ENCODE data around the gene WWOX. TPM values are rescaled to one million over a fixed set of nuclear protein-coding genes. Genes with fewer than 3 reads are reported as not detected.

Gene WWOX
- total RNA-seq, 1 donor from 2014 or later: 16.1 TPM

- Mint-ChIP-seq H3K4me1 (no peaks in the 10 kb centered on the region), H3K4me3 (no peak overlapping the region), H3K27ac (no peak overlapping the region), H3K36me3 (ENCODE audit: low read depth) (no peaks in the 10 kb centered on the region), H3K9me3 (peaks cover 4% of the 10 kb centered on the region), H3K27me3 (peaks cover 3% of the 10 kb centered on the region)
- intact Hi-C loops (cut with micrococcal nuclease): no loop called here
- DNase-seq: no peak
These were observed 548.0 kb downstream of the WWOX start for GRCh38 chr16:78647491-78647890.

GRCh38 chr16:78648517-78648916 is 549.1 kb downstream of the WWOX start:
- H3K4me1 Mint-ChIP-seq: no peaks in the 10 kb centered on the region

GRCh38 chr16:78650339-78651074 is 551.1 kb downstream of the WWOX start:
- no peak overlapping the region for H3K27ac Mint-ChIP-seq

More at GRCh38 chr16:78648517-78648916, 549.1 kb downstream of the WWOX start:
- intact Hi-C loops (cut with micrococcal nuclease): no loop called here
- peaks cover 4% of the 10 kb centered on the region for H3K9me3 Mint-ChIP-seq
- no peaks in the 10 kb centered on the region for H3K27me3 Mint-ChIP-seq
- H3K27ac Mint-ChIP-seq: no peak overlapping the region
- no peak overlapping the region for H3K4me3 Mint-ChIP-seq
- H3K36me3 Mint-ChIP-seq (ENCODE audit: low read depth): no peaks in the 10 kb centered on the region
- no peak for DNase-seq

GRCh38 chr16:78654929-78655328 is 555.5 kb downstream of the WWOX start:
- no peaks in the 10 kb centered on the region for H3K27me3 Mint-ChIP-seq
- H3K4me3 Mint-ChIP-seq: no peak overlapping the region
- H3K36me3 Mint-ChIP-seq (ENCODE audit: low read depth): no peaks in the 10 kb centered on the region
- no peaks in the 10 kb centered on the region for H3K4me1 Mint-ChIP-seq
- H3K9me3 Mint-ChIP-seq: no peaks in the 10 kb centered on the region
- DNase-seq: no peak
- H3K27ac Mint-ChIP-seq: no peak overlapping the region
- intact Hi-C loops (cut with micrococcal nuclease): no loop called here

More at GRCh38 chr16:78650339-78651074, 551.1 kb downstream of the WWOX start:
- H3K4me3 Mint-ChIP-seq: no peak overlapping the region
- no peaks in the 10 kb centered on the region for H3K27me3 Mint-ChIP-seq
- intact Hi-C loops (cut with micrococcal nuclease): no loop called here
- H3K36me3 Mint-ChIP-seq (ENCODE audit: low read depth): no peaks in the 10 kb centered on the region
- H3K9me3 Mint-ChIP-seq: peaks cover under 1% of the 10 kb centered on the region
- DNase-seq: no peak
- H3K4me1 Mint-ChIP-seq: no peaks in the 10 kb centered on the region

GRCh38 chr16:78655331-78656113 is 556.1 kb downstream of the WWOX start:
- H3K4me1 Mint-ChIP-seq: no peaks in the 10 kb centered on the region
- H3K9me3 Mint-ChIP-seq: no peaks in the 10 kb centered on the region
- H3K27ac Mint-ChIP-seq: no peak overlapping the region
- no peaks in the 10 kb centered on the region for H3K36me3 Mint-ChIP-seq (ENCODE audit: low read depth)
- no peaks in the 10 kb centered on the region for H3K27me3 Mint-ChIP-seq
- no peak overlapping the region for H3K4me3 Mint-ChIP-seq
- intact Hi-C loops (cut with micrococcal nuclease): no loop called here
- no peak for DNase-seq

GRCh38 chr16:78656887-78657286 is 557.4 kb downstream of the WWOX start:
- H3K27ac Mint-ChIP-seq: no peak overlapping the region
- no peaks in the 10 kb centered on the region for H3K36me3 Mint-ChIP-seq (ENCODE audit: low read depth)
- H3K27me3 Mint-ChIP-seq: no peaks in the 10 kb centered on the region
- H3K4me1 Mint-ChIP-seq: no peaks in the 10 kb centered on the region
- intact Hi-C loops (cut with micrococcal nuclease): no loop called here
- DNase-seq: no peak
- no peaks in the 10 kb centered on the region for H3K9me3 Mint-ChIP-seq
- H3K4me3 Mint-ChIP-seq: no peak overlapping the region

- H3K36me3 Mint-ChIP-seq (ENCODE audit: low read depth): no peaks in the 10 kb centered on the region
- no peak for DNase-seq
- no peak overlapping the region for H3K27ac Mint-ChIP-seq
- H3K27me3 Mint-ChIP-seq: no peaks in the 10 kb centered on the region
- no peaks in the 10 kb centered on the region for H3K4me1 Mint-ChIP-seq
- no peak overlapping the region for H3K4me3 Mint-ChIP-seq
- H3K9me3 Mint-ChIP-seq: no peaks in the 10 kb centered on the region
- intact Hi-C loops (cut with micrococcal nuclease): no loop called here
These were observed 559.8 kb downstream of the WWOX start for GRCh38 chr16:78659216-78659615.

GRCh38 chr16:78659668-78660217 is 560.3 kb downstream of the WWOX start:
- Mint-ChIP-seq H3K36me3 (ENCODE audit: low read depth) (no peaks in the 10 kb centered on the region), H3K4me1 (no peaks in the 10 kb centered on the region), H3K4me3 (no peak overlapping the region), H3K27me3 (no peaks in the 10 kb centered on the region), H3K27ac (no peak overlapping the region), H3K9me3 (no peaks in the 10 kb centered on the region)
- no peak for DNase-seq
- intact Hi-C loops (cut with micrococcal nuclease): no loop called here

GRCh38 chr16:78660795-78661194 is 561.3 kb downstream of the WWOX start:
- no peaks in the 10 kb centered on the region for H3K36me3 Mint-ChIP-seq (ENCODE audit: low read depth)
- no peaks in the 10 kb centered on the region for H3K4me1 Mint-ChIP-seq
- intact Hi-C loops (cut with micrococcal nuclease): no loop called here
- H3K9me3 Mint-ChIP-seq: no peaks in the 10 kb centered on the region
- DNase-seq: no peak
- H3K27ac Mint-ChIP-seq: no peak overlapping the region
- H3K4me3 Mint-ChIP-seq: no peak overlapping the region
- H3K27me3 Mint-ChIP-seq: no peaks in the 10 kb centered on the region

GRCh38 chr16:78663690-78664089 is 564.2 kb downstream of the WWOX start:
- Mint-ChIP-seq H3K4me1 (no peaks in the 10 kb centered on the region), H3K4me3 (no peak overlapping the region)
- intact Hi-C loops (cut with micrococcal nuclease): no loop called here

GRCh38 chr16:78664811-78665772 is 565.6 kb downstream of the WWOX start:
- intact Hi-C loops (cut with micrococcal nuclease): no loop called here
- no peak for DNase-seq
- Mint-ChIP-seq H3K4me3 (no peak overlapping the region), H3K27ac (no peak overlapping the region), H3K36me3 (ENCODE audit: low read depth) (no peaks in the 10 kb centered on the region), H3K9me3 (no peaks in the 10 kb centered on the region), H3K27me3 (no peaks in the 10 kb centered on the region), H3K4me1 (no peaks in the 10 kb centered on the region)

More at GRCh38 chr16:78663690-78664089, 564.2 kb downstream of the WWOX start:
- Mint-ChIP-seq H3K36me3 (ENCODE audit: low read depth) (no peaks in the 10 kb centered on the region), H3K9me3 (no peaks in the 10 kb centered on the region), H3K27ac (no peak overlapping the region), H3K27me3 (no peaks in the 10 kb centered on the region)
- DNase-seq: no peak

GRCh38 chr16:78666318-78666717 is 566.9 kb downstream of the WWOX start:
- Mint-ChIP-seq H3K36me3 (ENCODE audit: low read depth) (no peaks in the 10 kb centered on the region), H3K9me3 (no peaks in the 10 kb centered on the region), H3K27me3 (no peaks in the 10 kb centered on the region), H3K4me3 (no peak overlapping the region), H3K4me1 (no peaks in the 10 kb centered on the region), H3K27ac (no peak overlapping the region)
- intact Hi-C loops (cut with micrococcal nuclease): no loop called here
- no peak for DNase-seq

GRCh38 chr16:78667675-78668074 is 568.2 kb downstream of the WWOX start:
- no peak overlapping the region for H3K4me3 Mint-ChIP-seq
- no peak for DNase-seq
- intact Hi-C loops (cut with micrococcal nuclease): no loop called here
- H3K4me1 Mint-ChIP-seq: no peaks in the 10 kb centered on the region
- H3K27me3 Mint-ChIP-seq: no peaks in the 10 kb centered on the region
- no peak overlapping the region for H3K27ac Mint-ChIP-seq
- no peaks in the 10 kb centered on the region for H3K9me3 Mint-ChIP-seq
- H3K36me3 Mint-ChIP-seq (ENCODE audit: low read depth): no peaks in the 10 kb centered on the region
